ENCODE data around the gene CAP2. TPM values are rescaled to one million over a fixed set of nuclear protein-coding genes. Genes with fewer than 3 reads are reported as not detected.

The CAP2 gene
- total RNA-seq, 1 donor from 2014 or later = 2.1 TPM

GRCh38 chr6:17606606-17607005 lies 213.2 kb downstream of the CAP2 start:
- no peak for DNase-seq (ENCODE audit: low read depth)
- H3K4me3 ChIP-seq (ENCODE audit: low read depth, low read length) = no peak overlapping the region
- no peaks in the 10 kb centered on the region for H3K36me3 ChIP-seq (ENCODE audit: control insufficient read depth, insufficient read depth, low read length)
- no peak for FAIRE-seq
- TF ChIP-seq CTCF (IDR thresholded peaks at IDR 0.05; ENCODE audit: insufficient read depth, low read length, severe bottlenecking) = no peak
- H3K27me3 ChIP-seq (ENCODE audit: control insufficient read depth, insufficient read depth, low read length) = no peaks in the 10 kb centered on the region

Other genes starting within 250 kb of the CAP2 start
- gene RBM24, start 112.2 kb upstream of the CAP2 start, total RNA-seq = 0.13 and 0.26 TPM in 2 replicates
- gene FAM8A1, start 206.7 kb downstream of the CAP2 start, total RNA-seq = 6.3 and 9.6 TPM in 2 replicates